NCI-H524 (cell line): Measurements from ENCODE around the gene UNC13A.

Experiments
- DNase-seq, 2 experiments: peaks; one replicate each; lab custom pipeline; 2025; lab: John Stamatoyannopoulos, UW

UNC13A gene

GRCh38 chr19:17669419-17669818, 18.7 kb downstream of the UNC13A start:
- DNase-seq = no peak

DNA sequence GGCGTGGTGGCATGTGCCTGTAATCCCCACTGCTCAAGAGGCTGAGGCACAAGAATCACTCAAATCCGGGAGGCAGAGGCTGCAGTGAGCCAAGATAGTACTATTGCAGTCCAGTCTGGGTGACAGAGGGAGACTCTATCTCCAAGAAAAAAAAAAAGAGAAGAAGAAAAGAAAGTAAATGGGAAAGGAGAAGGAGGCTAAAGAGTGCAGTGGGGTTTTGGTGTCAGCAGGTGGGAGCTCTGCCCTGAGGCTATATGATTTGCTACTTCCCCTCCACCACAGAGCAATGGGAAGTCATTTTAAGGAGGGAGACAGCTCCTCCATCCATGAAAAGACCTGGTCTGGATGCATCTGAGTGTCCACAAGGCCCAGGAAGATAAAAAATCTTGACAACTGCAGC, 23.1 kb downstream of the UNC13A start:
- no peak for DNase-seq

GRCh38 chr19:17659996-17660395, 28.2 kb downstream of the UNC13A start:
- no peak for DNase-seq

DNA sequence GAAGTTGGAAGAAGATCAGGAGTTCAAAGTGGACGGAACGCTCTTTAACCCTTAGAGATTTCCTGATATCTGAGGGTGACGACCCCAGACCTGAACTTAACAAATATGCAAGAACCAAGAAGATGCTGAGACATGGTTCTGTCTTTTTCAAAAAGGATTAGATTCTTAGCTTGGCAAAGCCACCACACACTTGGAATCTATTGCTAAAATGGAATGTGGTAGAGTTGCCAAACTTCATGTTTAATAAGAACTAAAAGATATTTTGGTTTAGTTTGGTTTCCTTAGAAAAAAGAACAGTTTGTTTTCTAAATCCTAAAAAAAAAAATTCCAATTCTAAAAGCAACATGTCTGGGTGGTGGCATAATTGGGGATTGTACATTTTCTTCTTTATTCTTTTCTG, 29.5 kb downstream of the UNC13A start:
- no peak for DNase-seq

DNA sequence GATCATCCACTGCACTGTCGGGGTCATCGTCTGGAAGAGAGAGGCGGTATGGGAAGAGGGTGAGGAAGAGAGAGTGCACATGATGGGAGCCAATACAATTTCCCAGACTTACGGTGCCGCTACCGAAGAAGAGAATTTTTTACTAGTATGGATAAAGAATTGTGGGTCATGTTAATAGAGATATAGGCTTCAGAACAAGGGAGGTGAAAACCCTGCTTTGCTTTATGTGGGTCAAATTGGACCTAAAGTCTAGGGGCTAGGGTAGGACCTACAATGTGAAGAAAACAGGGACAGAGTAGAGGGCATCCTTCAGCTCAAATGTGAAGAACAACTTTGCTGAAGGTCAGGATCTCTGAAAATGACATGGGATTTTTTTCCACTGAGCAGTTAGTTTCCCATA, 29.9 kb downstream of the UNC13A start:
- DNase-seq = no peak

DNA sequence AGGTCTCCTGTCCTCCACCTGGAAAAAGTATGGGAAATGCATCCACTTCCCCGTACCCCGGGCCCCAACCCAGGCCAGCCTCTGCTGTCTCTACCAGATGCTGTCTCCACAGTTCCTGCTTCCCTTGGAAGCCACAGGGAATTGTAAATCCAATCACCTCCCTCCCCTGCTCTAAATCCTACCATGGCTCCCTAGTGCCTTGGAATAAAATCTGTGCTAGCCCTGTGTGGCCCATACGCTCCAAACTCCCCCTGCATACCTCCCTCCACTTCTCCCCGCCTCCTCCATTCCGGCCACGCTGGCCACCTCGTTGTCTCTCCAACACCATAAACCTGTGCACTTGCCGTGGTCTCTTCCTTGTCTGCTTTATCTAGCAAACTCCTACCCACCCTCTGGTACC, 31.2 kb downstream of the UNC13A start:
- DNase-seq = no peak

DNA sequence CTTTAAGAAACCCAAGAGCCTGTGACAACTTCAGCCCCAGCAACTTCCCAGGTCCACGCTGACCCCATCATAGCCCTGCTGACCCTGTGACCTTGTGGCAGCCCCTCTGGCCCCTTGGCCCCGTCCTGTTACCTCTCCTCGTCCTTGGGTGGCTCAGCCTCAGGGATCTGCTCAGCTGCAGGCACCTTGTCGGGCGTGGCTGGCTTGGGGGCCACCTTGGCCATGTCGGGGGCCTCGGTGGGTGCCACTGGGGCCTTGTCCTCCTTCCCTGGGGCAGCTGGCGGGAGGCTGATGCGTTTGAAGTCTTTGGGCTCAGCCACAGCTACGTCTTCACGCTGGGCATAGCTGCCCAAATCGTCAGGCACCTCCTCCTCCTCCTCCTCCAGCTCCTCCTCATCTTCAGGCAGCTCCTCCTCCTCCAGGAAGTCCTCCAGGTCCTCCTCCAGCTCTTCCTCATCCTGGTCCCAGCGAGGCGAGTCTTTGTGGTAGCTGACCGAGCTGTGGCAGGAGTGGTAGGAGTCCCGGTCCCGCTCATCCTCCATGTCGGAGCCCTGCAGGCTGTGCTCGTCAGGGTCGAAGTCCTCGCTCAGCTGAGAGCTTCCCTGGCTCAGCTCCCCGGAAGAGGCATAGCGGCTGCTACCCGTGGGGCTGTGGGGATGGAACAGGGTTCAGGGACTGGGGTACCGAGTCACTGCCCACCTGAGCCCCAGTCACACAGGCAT, 32.2 kb downstream of the UNC13A start:
- no peak for DNase-seq

GRCh38 chr19:17654993-17655392, 33.2 kb downstream of the UNC13A start:
- DNase-seq = no peak

DNA sequence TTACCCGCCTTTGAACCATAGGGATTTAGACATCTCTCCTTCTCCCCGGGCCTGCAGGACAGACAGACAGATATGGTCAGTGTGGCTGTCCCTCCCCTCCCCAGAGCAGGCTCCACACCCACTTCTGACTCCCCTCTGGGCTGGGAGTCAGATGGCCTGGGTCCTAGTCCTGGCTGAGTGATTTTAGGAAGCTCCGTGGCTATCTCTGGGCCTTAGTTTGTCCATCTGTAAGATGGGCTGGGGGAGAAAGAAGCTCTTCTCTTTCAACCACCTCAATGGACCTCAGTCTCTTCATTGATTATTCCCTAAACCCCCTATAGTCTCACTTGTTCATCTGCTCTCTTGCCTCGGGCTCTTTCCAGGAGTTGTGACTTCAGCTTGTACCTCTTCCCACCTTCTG, 35.5 kb downstream of the UNC13A start:
- no peak for DNase-seq

GRCh38 chr19:17648786-17649185, 39.4 kb downstream of the UNC13A start:
- DNase-seq = no peak

- no peak for DNase-seq
Observed at GRCh38 chr19:17648097-17648660, 40.0 kb downstream of the UNC13A start.

DNA sequence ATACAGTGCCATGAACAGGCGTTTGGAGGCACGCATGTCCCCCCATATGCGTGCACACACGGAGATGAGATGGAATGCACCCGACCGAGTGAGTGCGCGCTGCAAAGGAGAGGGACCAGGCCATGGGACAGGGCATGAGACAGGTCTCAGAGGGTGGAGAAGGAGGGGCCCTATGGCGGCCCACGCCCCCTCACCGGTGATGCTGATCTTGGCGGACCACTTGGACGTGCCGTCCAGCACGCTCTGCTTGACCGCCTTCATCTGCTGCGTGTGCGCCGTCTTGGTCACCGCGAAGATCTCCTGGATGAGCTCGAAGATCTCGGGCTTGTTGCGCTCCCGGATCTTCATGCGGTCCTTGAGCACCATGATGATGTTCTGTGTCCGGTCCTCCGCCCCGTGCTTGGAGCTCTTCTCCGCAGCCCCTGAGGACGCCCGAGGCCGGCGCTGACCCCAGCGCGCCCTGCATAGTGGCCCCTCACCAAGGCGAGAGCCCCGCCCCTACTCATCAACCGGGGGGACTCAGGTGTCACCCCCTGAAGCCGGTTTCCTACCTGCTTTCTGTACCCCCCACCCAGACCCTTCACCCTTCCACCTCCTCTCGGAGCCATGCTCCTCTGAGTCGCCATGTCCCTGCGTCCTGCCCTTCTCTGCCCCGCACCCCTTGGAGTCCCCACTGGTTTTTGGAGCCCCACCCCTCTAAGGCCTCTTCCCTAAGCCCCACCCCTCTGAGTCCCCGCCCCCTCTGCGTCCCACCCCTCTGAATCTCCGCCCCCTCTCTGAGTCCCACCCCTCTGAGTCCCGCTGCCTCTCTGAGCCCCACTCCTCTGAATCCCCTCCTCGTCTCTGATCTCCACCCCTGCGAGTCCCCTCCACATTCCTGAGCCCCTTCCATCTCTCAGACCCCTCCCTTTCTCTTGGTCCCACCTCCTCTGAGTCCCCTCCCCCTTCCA, 40.8 kb downstream of the UNC13A start:
- no peak for DNase-seq

DNA sequence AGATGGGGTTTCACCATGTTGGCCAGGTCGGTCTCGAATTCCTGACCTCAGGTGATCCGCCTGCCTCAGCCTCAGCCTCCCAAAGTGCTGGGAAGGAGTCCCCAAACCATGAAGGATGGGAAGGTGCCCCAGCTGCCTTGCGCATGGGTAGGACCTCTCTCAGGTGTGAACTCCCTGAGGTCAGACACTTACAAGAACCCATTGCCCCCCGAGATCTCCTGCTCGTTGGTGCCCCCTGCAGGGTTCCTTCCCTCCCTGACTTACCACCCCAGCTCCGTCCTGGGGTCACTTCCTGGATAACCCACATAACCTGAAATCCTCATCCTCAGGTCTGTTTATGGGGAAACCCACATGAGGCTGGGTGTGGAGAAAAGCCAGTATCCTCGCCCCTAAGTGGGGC, 41.7 kb downstream of the UNC13A start:
- no peak for DNase-seq

GRCh38 chr19:17645339-17645963, 42.7 kb downstream of the UNC13A start:
- no peak for DNase-seq

DNA sequence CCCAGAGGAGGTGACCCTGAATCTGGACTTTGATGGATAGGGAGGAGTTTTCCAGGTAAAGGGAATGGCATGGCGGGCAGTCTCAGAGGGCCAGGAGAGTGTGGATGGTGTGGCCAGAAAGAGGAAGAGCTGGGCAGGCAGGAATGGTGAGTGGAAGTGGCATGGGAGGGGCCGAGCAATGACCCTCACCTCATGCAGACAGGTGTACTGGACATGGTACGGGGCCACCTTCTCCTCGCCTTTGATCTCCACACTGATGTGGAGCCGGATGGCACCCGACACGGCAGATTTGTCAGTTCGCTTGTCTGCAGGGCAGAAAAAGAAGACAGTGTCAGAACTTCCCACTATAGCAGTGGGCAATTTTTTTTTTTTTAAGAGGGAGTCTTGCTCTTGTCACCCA, 45.5 kb downstream of the UNC13A start:
- no peak for DNase-seq

DNA sequence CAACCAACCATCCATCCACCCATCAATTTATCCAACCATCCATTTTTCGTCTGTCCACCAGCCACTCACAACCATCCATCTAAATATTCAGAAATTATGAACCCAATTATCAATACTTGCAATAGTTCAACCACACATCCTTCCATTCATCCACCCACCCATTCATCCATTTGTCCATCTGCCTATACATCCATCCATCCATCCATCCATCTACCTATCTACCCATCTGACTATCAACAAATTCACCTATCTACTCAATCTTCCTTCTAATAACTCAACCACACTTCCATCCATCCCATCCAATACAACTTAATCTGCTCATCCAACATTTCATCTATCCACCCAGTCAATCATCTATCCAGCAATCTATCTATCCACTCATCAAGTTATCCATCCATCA, 46.3 kb downstream of the UNC13A start:
- DNase-seq = no peak

- DNase-seq = no peak
Observed at GRCh38 chr19:17641181-17641580, 47.0 kb downstream of the UNC13A start.

- DNase-seq = no peak
Observed at GRCh38 chr19:17633700-17634099, 54.5 kb downstream of the UNC13A start.

DNA sequence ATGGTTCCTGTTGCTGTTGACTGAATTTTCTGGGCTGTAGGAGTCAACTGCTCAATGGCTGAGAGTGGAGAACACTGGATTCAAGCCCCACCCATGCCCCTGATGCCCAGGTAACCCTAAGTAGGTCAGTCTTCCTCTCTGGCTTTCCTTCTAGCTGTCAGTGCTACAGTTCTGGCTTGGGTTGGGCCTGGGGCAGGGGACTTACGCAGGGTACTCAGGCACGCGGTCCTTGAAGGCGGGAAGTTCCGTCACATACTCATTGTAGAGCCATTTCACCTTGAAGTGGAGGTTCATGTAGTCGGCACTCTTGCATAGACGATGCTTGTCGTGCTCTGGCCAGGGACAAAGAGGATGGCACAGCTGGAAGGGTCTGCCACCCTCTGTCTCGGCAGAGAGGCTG, 55.6 kb downstream of the UNC13A start:
- DNase-seq = no peak

GRCh38 chr19:17629760-17630159, 58.4 kb downstream of the UNC13A start:
- DNase-seq = no peak

GRCh38 chr19:17627921-17628320, 60.2 kb downstream of the UNC13A start:
- DNase-seq = no peak

- no peak for DNase-seq
Observed at GRCh38 chr19:17627161-17627560, 61.0 kb downstream of the UNC13A start.
